Karpas-422 (cell line): ENCODE results near the gene ANKLE1. TPM values are rescaled to one million over a fixed set of nuclear protein-coding genes. Genes with fewer than 3 reads are reported as not detected.

ENCODE experiments used
- DNase-seq: peaks from one replicate; pipeline ENCODE4 v3.0.0-alpha.2; 2015
- H2AFZ ChIP-seq: fragments of 200-600 bp; sonication (generic); 2 replicates; pipeline ENCODE4 v1.6.1; 2014; ENCODE audit warnings: antibody characterized with exemption, low read length, mixed read lengths
- H3K27ac ChIP-seq: fragments of 200-600 bp; sonication (generic); 2 replicates; pipeline ENCODE4 v1.5.1; 2014; ENCODE audit warnings: mild to moderate bottlenecking, low read length, moderate library complexity
- H3K27me3 ChIP-seq: fragments of 200-600 bp; sonication (generic); 2 replicates; pipeline ENCODE4 v1.6.1; 2014; ENCODE audit warnings: low read length, mixed read lengths
- H3K36me3 ChIP-seq: fragments of 200-600 bp; sonication (generic); 2 replicates; pipeline ENCODE4 v1.6.1; 2014; ENCODE audit warnings: low read length, mixed read lengths; ENCODE audit not compliant: insufficient read depth
- H3K4me1 ChIP-seq: fragments of 200-600 bp; sonication (generic); 2 replicates; pipeline ENCODE4 v1.6.1; 2014; ENCODE audit warnings: mild to moderate bottlenecking, low read length, mixed read lengths
- H3K4me2 ChIP-seq: fragments of 200-600 bp; sonication (generic); 2 replicates; pipeline ENCODE4 v1.6.1; 2014; ENCODE audit warnings: low read length, low read depth, mild to moderate bottlenecking; ENCODE audit not compliant: poor library complexity, severe bottlenecking
- H3K4me3 ChIP-seq: fragments of 200-600 bp; sonication (generic); 2 replicates; pipeline ENCODE4 v1.5.1; 2014; ENCODE audit warnings: mild to moderate bottlenecking, antibody characterized with exemption, low read length, mixed read lengths
- H3K79me2 ChIP-seq: fragments of 200-600 bp; sonication (generic); 2 replicates; pipeline ENCODE4 v1.6.1; 2014; ENCODE audit warnings: mild to moderate bottlenecking, low read length, mixed read lengths
- H3K9ac ChIP-seq: fragments of 200-600 bp; sonication (generic); 2 replicates; pipeline ENCODE4 v1.6.0; 2014; ENCODE audit warnings: low read length
- H3K9me2 ChIP-seq: fragments of 200-600 bp; sonication (generic), shearing (Covaris generic); replicated peaks from 2 replicates; pipeline ENCODE4 v1.6.0; 2014; ENCODE audit warnings: mild to moderate bottlenecking, low read length, moderate library complexity; ENCODE audit not compliant: insufficient read depth
- H3K9me3 ChIP-seq: fragments of 300-700, 200-600 bp; sonication (generic); 2 replicates; pipeline ENCODE4 v1.6.1; 2014; ENCODE audit warnings: low read length, mixed read lengths
- H4K20me1 ChIP-seq: fragments of 200-600 bp; sonication (generic); 2 replicates; pipeline ENCODE4 v1.6.1; 2014; ENCODE audit warnings: mild to moderate bottlenecking, antibody characterized with exemption, low read length, low read depth; ENCODE audit not compliant: insufficient read depth
- total RNA-seq: library from RNA; depleted of rRNA; stranded (reverse); fragments of >200 nt; shearing (Covaris generic); gene quantifications from 2 replicates; pipeline ENCODE4 v1.2.3, GENCODE V29; 2014; ENCODE audit warnings: low replicate concordance

Gene ANKLE1
- total RNA-seq, 1 experiment from 2014 or later = 19.6 TPM

- H2AFZ ChIP-seq = no peak overlapping the region
- H3K27ac ChIP-seq = peak overlapping the region; percentile 43; the same call in 1 of the 2 replicates
- DNase-seq = no peak
- no peaks in the 10 kb centered on the region for H3K9me3 ChIP-seq
- no peaks in the 10 kb centered on the region for H3K27me3 ChIP-seq
- H3K4me3 ChIP-seq = peak overlapping the region; percentile 97
- peak overlapping the region; percentile 96 for H3K9ac ChIP-seq
- H3K4me1 ChIP-seq = peaks cover 18% of the 10 kb centered on the region
- H3K36me3 ChIP-seq = peaks cover 13% of the 10 kb centered on the region
- H3K9me2 ChIP-seq = no peaks in the 10 kb centered on the region
- peaks cover 20% of the 10 kb centered on the region; the same call in 1 of the 2 replicates for H4K20me1 ChIP-seq
- peaks cover 40% of the 10 kb centered on the region for H3K79me2 ChIP-seq
- peak overlapping the region; percentile 83 for H3K4me2 ChIP-seq
Measured at GRCh38 chr19:17309965-17310461, 28.3 kb downstream of the ANKLE1 start.

- Histone ChIP-seq H3K36me3 (peaks cover 13% of the 10 kb centered on the region), H3K79me2 (peaks cover 34% of the 10 kb centered on the region), H3K4me3 (no peak overlapping the region), H4K20me1 (peaks cover 20% of the 10 kb centered on the region; the same call in 1 of the 2 replicates), H3K27ac (no peak overlapping the region), H3K9me3 (no peaks in the 10 kb centered on the region), H3K4me2 (no peak overlapping the region), H2AFZ (no peak overlapping the region), H3K9ac (no peak overlapping the region), H3K9me2 (no peaks in the 10 kb centered on the region), H3K4me1 (peaks cover 11% of the 10 kb centered on the region), H3K27me3 (no peaks in the 10 kb centered on the region)
- no peak for DNase-seq
Measured at GRCh38 chr19:17311455-17312188, 29.9 kb downstream of the ANKLE1 start.

GRCh38 chr19:17312189-17313113 lies 30.8 kb downstream of the ANKLE1 start:
- H3K9me2 ChIP-seq = no peaks in the 10 kb centered on the region
- no peaks in the 10 kb centered on the region for H3K9me3 ChIP-seq
- H3K4me1 ChIP-seq = peaks cover 8% of the 10 kb centered on the region
- H2AFZ ChIP-seq = no peak overlapping the region
- H3K36me3 ChIP-seq = peaks cover 13% of the 10 kb centered on the region
- no peak overlapping the region for H3K9ac ChIP-seq
- H3K27me3 ChIP-seq = no peaks in the 10 kb centered on the region
- H3K27ac ChIP-seq = no peak overlapping the region
- H4K20me1 ChIP-seq = peaks cover 20% of the 10 kb centered on the region; the same call in 1 of the 2 replicates
- no peak overlapping the region for H3K4me2 ChIP-seq
- no peak for DNase-seq
- H3K79me2 ChIP-seq = peaks cover 33% of the 10 kb centered on the region
- H3K4me3 ChIP-seq = no peak overlapping the region

- Histone ChIP-seq H3K4me3 (no peak overlapping the region), H3K36me3 (peaks cover 13% of the 10 kb centered on the region), H3K79me2 (peaks cover 33% of the 10 kb centered on the region), H3K9ac (no peak overlapping the region), H3K9me3 (no peaks in the 10 kb centered on the region), H2AFZ (no peak overlapping the region), H3K27ac (no peak overlapping the region), H3K4me2 (no peak overlapping the region), H3K9me2 (no peaks in the 10 kb centered on the region), H3K4me1 (peaks cover 8% of the 10 kb centered on the region), H3K27me3 (no peaks in the 10 kb centered on the region), H4K20me1 (peaks cover 20% of the 10 kb centered on the region; the same call in 1 of the 2 replicates)
- DNase-seq = no peak
Measured at GRCh38 chr19:17314007-17314593, 32.4 kb downstream of the ANKLE1 start.

- no peak for DNase-seq
- no peaks in the 10 kb centered on the region for H3K27me3 ChIP-seq
- no peak overlapping the region for H2AFZ ChIP-seq
- no peak overlapping the region for H3K4me3 ChIP-seq
- no peaks in the 10 kb centered on the region for H3K9me2 ChIP-seq
- H4K20me1 ChIP-seq = no peaks in the 10 kb centered on the region
- H3K9ac ChIP-seq = no peak overlapping the region
- no peak overlapping the region for H3K4me2 ChIP-seq
- H3K36me3 ChIP-seq = peaks cover 9% of the 10 kb centered on the region
- H3K27ac ChIP-seq = no peak overlapping the region
- no peaks in the 10 kb centered on the region for H3K79me2 ChIP-seq
- no peaks in the 10 kb centered on the region for H3K9me3 ChIP-seq
- no peaks in the 10 kb centered on the region for H3K4me1 ChIP-seq
Measured at GRCh38 chr19:17318966-17319365, 37.3 kb downstream of the ANKLE1 start.

- no peaks in the 10 kb centered on the region for H3K79me2 ChIP-seq
- no peaks in the 10 kb centered on the region for H3K9me2 ChIP-seq
- no peaks in the 10 kb centered on the region for H3K9me3 ChIP-seq
- H4K20me1 ChIP-seq = no peaks in the 10 kb centered on the region
- H2AFZ ChIP-seq = no peak overlapping the region
- H3K36me3 ChIP-seq = peaks cover 2% of the 10 kb centered on the region
- H3K4me2 ChIP-seq = no peak overlapping the region
- H3K4me3 ChIP-seq = no peak overlapping the region
- no peak for DNase-seq
- H3K4me1 ChIP-seq = no peaks in the 10 kb centered on the region
- no peak overlapping the region for H3K9ac ChIP-seq
- no peaks in the 10 kb centered on the region for H3K27me3 ChIP-seq
- no peak overlapping the region for H3K27ac ChIP-seq
Measured at GRCh38 chr19:17319473-17320238, 38.0 kb downstream of the ANKLE1 start.

GRCh38 chr19:17320435-17320834 lies 38.7 kb downstream of the ANKLE1 start:
- DNase-seq = no peak
- Histone ChIP-seq H3K9me2 (no peaks in the 10 kb centered on the region), H2AFZ (no peak overlapping the region), H3K79me2 (no peaks in the 10 kb centered on the region), H3K9me3 (no peaks in the 10 kb centered on the region), H3K4me2 (no peak overlapping the region), H3K27me3 (no peaks in the 10 kb centered on the region), H3K4me1 (no peaks in the 10 kb centered on the region), H3K9ac (no peak overlapping the region), H3K36me3 (no peaks in the 10 kb centered on the region; the same call in 1 of the 2 replicates), H4K20me1 (no peaks in the 10 kb centered on the region), H3K27ac (no peak overlapping the region), H3K4me3 (no peak overlapping the region)
